GM18907 (cell line): ENCODE results near the gene BGN.

ENCODE experiments used
- ATAC-seq: cut with Tn5 transposase; IDR thresholded peaks from one replicate; pipeline ENCODE4 v1.9.1; 2021; ENCODE audit warnings: mild to moderate bottlenecking, moderate library complexity; ENCODE audit not compliant: unreplicated experiment

BGN gene

GRCh38 chrX:153524234-153524633, 29.5 kb downstream of the BGN start:
- ATAC-seq: no peak

- no peak for ATAC-seq
These were observed 30.7 kb downstream of the BGN start for GRCh38 chrX:153525451-153525850.

DNA sequence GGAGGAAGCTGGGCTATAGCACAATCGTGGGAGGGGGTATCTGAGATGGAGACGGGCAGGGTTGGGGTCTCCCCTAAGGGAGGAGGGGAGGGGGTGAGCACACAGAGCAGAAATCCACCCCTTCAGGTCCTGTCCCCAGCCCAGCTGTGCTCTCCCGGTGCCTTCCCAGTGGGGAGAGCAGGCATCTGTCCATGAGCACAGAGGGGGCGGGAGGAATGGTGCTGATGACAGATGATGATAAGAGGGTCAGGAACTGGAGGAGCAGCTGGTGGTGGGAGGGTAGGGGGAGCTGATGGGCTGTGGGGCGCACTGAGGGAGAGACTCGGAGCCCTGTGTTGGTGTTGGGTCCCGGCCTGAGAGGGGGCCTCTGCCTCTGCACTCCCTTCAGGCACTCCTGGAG, 31.3 kb downstream of the BGN start:
- no peak for ATAC-seq

DNA sequence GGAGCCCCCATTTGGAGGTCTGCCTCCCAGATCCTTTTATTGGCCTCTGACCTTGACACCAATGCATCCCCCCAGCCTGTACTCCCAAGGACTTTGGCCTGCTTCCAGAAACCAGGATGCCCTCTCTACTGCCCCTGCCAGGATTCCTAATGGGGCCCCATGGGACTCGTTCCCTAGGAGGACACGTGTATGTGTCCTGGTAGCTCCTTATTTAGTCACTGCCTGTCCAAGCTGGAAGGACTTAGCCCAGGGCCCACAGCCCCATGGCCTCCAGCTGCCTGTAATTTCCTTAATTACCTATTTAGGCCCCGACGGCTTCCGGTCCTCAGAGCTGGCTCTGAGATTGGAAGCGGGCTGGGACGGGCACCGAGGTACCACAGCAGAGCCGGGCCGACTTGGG, 32.0 kb downstream of the BGN start:
- no peak for ATAC-seq

GRCh38 chrX:153527208-153527607, 32.4 kb downstream of the BGN start:
- no peak for ATAC-seq

DNA sequence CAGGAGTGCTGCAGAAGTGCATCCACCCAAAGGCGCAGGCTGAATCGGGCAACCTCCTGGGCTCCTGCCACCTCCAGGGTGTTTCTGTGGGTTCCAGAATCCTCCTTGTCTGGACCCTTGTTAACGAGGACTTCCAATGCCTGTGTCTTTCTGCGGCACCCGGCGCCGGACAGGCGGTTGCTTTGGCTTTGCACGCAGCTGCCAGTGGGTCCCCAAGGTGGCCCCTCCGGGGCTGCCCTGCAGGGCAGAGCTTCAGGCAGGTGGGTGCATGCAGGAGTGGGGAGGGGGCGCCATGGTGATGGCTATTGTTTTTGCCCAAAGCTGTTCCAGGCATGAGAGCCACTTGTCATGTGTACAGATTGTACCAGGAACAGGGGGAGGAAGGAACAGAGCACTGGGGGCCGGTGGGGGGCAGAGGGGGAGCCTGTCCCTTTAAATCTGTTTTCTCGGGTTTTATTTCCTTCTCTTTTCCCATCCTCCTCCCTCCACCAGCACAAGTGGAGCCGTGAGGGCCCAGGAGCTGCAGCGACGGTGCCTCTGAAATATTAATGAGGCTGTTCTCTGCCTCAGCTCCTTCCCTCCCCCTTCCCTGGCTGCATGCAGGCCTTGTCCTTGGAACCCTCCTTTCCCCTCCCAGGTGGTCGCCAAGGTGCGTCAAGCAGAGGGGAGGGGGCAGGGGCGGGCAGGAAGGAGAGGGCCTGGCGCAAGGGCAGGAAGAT, 35.8 kb downstream of the BGN start:
- ATAC-seq: no peak

- no peak for ATAC-seq
These were observed 38.3 kb downstream of the BGN start for GRCh38 chrX:153533091-153533490.

DNA sequence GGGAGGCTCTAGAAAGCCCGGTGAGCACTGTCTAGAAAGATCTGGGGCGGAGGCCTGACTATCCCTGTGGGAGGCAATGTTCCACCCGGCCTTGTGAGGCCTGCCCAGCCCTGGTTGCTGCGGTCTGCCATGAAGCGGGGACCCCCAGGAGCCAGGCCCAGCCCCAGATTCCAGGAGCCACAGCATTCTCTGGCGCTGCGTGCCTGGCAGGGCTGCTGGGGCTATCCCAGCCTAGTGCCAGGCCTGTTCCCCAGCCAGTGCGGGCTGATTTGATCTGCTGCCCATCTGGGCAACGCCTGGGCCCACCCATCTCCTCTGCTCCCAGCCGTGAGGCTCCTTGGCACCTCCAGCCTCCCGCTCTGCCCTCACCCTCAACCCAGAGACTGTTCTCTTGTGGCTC, 42.3 kb downstream of the BGN start:
- ATAC-seq: no peak

DNA sequence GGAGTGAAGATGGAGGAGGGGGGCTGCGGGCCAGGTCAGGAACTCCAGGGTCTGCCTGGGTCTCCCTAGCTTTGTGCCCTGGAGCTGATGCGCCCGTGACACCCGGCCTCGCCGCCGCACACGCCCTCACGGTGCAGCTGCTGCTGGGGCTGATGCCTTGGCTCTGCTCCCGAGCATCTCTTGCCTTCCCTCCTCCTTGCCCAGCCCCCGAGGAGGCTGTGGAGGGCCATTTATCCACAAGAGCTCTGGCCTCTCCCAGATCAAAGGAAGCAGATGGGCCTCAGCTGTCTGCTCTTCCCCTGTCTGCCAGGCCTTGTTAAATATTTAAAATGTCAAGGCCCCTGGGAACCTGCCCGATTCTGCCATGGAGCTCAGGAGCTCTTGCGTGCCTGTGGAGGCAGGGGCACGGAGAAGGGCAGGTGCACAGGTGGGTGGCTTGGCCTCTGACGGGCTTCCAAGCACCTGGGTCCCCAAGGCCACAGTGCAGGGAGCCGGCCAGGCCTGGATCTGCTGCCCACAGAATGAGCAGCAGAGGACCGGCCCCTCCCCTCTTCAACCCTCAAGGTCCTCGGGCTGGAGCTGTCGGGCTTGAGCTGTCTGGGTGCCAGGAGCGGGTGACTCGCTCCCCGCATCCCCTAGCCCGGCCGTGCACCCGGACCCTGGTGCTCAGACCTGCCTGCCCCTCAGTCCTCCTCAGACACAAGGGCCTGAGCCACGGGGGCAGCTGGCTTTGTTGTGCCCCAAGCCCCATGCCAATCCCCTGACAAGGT, 42.9 kb downstream of the BGN start:
- no peak for ATAC-seq

DNA sequence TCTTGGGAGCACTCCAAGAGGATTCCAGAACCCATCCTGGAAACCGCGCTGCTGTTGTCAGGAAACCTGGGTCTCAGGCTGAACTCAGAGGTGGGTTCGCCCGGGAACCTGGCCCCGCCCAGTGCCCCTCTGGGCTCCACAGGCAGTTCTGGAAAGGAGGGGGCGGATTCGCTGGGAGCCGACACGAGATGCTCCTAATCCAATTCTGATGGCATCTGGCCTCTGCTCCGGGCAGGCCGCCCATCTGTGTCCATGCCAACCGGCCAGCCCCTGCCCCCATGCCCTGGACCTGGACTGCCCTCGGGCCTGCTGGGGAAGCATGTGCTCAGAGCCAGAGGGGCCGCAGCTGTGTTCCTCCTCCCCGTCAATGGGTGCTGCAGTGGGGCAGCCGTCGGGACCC, 43.6 kb downstream of the BGN start:
- ATAC-seq: no peak

- peak; percentile 82 for ATAC-seq
These were observed 44.6 kb downstream of the BGN start for GRCh38 chrX:153539171-153539978.

GRCh38 chrX:153539979-153540358, 45.2 kb downstream of the BGN start:
- ATAC-seq: no peak

GRCh38 chrX:153544727-153545126, 49.9 kb downstream of the BGN start:
- ATAC-seq: no peak

- ATAC-seq: no peak
These were observed 51.6 kb downstream of the BGN start for GRCh38 chrX:153546386-153546785.

GRCh38 chrX:153547195-153547594, 52.4 kb downstream of the BGN start:
- ATAC-seq: no peak

DNA sequence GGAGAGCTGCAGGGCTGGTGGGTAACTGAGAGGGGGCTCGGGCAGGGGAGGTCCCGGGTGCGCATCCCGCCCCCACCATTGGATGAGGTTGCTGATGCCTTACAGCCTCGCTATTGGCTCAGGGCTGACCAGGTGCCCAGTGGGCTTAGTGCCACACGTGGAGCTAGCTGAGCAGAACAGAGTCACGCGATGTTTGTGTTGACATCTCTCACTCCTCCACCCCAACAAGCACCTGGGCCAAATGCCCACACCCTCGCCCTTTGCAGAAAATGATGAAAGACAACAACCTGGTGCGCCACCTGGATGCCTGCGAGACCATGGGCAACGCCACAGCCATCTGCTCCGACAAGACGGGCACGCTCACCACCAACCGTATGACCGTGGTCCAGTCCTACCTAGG, 54.5 kb downstream of the BGN start:
- no peak for ATAC-seq

GRCh38 chrX:153549807-153550206, 55.0 kb downstream of the BGN start:
- ATAC-seq: no peak

- no peak for ATAC-seq
These were observed 56.4 kb downstream of the BGN start for GRCh38 chrX:153551135-153551534.

DNA sequence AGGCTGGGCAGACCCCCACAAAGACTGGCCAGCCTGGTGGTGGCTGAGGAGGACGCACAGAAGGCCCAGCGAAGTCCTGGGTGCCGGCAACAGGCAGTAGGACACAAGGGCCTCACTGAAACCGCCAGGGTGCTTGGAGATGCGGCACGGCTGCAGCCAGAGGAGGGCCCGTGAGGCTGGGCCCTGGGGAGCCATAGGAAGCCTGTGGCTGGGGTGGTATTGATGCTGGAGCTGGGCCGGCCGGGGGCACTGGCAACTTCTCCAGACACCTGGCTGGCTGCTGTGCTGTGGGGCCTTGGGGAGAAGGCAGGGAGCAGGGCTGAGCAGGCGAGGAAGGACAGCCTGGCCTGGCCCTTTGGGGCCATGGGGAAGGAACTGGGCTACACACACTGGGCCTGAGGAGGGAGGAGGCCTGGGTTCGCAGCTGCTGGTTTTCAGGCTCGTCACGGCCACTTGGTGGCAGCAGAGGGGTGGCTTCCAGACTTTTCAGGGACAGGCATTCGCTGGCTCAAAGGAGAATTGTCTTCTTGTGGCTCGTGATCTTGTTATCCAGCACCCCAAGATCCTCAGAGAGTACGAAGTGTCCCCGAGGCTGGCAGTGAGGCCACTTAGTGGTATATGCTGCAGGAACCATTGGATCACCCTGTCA, 59.9 kb downstream of the BGN start:
- ATAC-seq: no peak

- no peak for ATAC-seq
These were observed 62.0 kb downstream of the BGN start for GRCh38 chrX:153556767-153557166.

- ATAC-seq: no peak
These were observed 63.0 kb downstream of the BGN start for GRCh38 chrX:153557618-153558355.
